RKO (cell line): ENCODE results near the gene PRKCQ.
"Not testable (repeated sequence)": the region's sequence is repeated elsewhere in the genome, so short reads cannot be mapped to it uniquely, and the experiment has no call there.

Experiments used
- DNase-seq: peaks from one replicate; pipeline ENCODE4 v3.0.0-alpha.2; 2016; ENCODE audit warnings: low spot score

The PRKCQ gene

DNA sequence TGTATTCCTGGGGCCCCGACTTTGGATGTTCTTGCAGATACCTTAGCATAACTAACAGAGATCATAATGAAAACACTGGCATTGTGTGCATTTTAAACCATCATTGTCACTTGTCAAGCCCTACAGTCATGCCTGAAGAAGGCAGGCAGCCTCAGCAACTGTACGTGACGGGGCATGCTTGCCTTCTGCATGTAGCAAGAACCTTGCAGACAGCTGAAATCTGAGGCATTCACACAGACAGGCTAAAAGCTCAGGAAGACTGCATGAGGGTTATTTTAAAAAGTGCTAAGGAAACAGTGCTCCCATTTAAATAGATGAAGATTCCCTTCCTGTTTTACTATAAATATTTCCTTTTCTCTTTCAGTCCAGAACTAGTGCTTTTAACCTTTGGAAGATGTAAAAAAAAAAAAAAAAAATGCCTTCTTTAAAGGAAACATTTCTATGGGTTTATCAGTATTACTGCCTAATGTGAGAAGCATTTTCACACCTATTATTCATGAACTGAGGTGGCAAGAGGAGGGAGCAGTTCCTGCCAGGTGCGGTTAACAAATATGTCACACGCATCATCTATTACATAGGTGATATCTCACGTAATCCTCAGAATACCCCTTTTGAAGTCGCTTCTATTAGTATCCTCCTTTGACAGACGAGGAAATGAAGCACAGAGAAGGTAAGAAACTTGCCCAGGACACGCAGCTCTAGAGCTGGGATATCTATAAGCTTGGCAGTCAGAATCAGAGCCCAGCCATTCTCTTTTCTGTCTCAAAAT is 88.1 kb downstream of the PRKCQ start:
- no peak for DNase-seq

DNA sequence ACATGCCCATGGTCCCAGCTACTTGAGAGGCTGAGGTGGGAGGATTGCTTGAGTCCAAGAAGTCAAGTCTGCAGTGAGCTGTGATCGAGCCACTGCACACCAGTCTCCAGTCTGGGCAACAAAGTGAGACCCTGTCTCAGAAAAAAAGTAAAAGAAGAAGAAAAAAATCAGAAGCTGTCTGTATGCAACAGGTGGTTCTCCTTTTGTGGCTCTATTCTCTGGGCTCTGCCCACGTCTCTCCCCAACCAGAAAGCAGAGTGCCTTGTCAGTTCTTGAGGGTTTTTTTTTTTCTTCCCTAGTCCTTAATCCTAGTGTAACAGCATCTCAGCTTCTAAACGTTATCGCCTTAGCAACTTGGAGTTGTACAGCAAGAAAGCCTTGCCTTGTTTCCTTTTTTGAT is 89.5 kb downstream of the PRKCQ start:
- DNase-seq, result no peak

DNA sequence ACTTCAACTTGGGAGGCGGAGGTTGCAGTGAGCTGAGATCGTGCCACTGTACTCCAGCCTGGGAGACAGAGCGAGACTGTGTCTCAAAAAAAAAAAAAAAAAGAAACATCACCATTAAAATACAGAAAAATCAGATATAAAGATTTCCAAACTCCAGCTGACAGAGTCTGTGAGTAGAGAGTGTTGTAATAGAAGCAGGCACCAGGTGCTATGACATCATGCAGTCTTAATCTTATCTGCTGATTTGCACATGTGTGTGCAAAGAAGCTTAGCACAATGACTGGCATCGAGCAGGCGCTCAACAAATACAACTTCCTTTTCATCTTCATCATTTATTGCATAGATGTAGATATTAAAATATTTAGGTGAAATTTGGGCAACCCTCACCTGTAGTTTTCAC is 92.2 kb downstream of the PRKCQ start:
- DNase-seq, result no peak

DNA sequence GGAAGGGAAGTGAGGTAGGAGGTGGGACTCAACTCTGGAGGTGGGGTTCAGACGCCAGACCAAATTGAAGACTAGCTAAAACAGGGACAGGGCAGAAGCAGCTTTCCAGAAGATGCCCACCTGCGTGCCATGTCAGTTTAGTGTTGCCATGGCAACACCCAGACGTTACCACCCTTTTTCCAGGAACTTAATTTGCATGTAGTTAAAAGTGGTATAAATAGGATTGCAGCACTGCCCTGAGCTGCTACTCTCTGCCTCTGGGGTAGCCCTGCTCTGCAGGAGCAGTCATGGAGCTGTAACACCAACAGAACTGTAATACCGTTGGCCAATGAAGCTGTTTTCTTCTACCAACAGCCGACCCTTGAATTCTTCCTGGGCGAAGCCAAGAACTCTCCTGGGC is 93.8 kb downstream of the PRKCQ start:
- no peak for DNase-seq

DNA sequence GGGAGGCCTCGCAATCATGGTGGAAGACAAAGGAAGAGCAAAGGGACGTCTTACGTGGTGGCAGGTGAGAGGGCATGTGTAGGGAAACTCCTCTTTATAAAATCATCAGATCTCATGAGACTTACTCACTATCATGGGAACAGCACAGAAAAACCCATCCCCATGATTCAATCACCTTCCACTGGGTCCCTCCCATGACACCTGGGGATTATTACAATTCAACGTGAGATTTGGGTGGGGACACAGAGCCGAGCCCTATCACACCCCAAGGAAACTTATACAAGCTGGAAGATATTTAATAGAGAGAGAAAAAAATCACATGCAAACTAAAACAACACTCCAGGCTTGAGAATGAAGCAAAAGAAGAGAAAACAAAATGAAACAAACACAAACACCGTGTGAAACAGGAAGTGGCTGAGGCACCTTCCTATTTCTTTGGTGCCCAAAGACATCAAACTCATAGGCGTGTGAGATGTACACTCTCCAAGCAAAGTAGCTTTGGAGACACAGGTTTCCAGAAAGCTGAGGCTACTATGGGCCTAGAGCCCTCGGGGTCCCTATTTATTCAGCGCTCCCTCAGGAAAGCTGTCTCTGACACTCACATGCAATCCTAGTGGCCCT is 97.2 kb downstream of the PRKCQ start:
- DNase-seq, result no peak

DNA sequence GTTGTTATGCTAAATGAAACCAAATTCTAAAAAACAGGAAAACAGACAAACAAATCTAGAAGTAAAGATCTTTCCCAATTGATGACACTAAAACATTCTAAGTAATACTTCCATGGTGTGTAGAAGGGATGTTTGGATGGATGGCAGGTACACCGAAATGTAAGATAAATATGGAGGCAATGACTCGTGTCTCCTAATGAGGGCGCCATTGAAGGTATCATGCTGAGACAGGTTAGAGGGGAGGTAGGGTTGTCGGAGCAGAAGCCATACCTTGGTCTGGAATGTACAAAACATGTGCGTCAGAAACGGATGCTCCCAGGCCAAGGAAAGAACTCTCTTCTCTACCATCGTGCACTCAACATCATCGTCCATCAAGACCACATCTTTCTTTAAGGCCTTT is 101.4 kb downstream of the PRKCQ start:
- DNase-seq, result no peak

DNA sequence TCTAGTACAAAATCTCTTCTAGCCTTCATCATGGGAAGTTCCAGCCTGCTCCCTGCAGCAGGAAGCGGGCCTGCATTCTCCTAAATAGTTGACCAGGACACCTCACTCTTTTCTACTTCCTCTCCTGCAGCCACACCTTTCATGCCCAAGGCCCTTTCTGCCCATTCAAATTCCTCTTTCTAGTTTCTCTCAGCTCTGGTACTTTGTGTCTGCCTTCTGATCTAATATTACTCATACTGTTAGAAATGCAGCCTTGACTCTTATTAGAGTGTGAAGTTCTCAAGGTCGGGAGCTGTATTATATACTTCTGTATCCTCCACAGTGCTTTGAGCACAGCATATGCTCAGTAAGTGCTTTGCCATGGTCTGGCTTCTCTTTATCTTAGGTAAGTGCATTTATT is 103.1 kb downstream of the PRKCQ start:
- DNase-seq, result no peak

DNA sequence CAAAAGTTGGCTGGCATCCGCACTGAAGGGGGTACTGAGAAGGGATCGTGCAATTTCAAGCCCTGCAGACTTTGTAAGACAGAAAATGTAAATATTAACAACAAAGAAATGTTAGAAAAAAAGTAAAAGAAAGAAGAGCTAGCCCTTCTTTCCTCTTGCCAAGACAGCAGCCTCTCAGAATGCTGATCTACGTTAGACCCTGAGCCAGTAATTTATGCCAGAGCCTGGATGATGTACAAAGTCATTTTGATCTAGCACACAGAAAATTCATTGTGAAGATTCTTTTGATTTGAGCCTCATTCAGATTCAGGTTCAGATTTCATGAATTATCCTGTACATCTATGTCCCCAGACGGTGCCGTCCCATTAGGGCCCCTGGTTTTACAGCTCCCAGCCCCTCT is 105.2 kb downstream of the PRKCQ start:
- DNase-seq, result no peak

DNA sequence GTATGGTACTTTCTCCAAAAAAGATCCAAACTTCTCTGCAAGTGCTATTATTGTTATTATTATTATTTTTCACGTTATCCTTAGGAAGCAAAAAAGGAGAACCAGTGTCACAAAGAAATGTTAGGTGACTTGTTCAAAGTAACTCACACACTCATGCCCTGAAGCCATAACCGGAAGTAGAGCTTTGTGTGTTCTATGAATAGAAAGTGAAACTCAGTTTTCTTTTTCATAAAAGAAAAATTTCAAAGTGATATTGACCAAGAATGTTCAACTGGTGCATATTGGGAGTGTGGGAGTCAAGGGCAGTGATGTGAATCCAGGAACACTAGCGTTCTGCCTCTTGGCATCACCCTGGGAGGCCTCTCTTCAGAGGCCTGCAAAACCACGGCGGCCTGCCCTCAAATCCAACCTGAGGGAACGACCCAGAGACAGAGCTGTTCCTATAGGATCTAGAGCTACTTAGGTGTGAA is 106.1 kb downstream of the PRKCQ start:
- DNase-seq, result no peak

DNA sequence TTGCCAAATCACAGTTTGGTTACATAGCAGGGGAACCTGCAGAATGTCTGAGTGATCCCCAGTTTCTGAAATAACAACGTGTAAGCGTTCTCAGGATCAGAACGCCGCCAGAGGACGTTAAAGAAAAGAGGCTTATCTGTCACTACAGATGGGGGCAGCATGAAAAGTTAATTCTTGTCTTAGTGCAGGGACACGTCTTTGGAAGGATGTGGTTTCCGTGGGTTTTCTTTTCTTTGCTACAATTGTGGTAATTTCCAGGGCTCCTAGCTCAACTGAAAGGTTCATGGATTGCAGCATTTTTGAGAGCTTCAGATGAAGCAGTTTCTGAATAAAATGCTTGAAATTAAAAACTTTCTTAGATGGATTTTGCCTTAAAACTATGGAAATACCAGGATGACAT is 106.6 kb downstream of the PRKCQ start:
- no peak for DNase-seq

DNA sequence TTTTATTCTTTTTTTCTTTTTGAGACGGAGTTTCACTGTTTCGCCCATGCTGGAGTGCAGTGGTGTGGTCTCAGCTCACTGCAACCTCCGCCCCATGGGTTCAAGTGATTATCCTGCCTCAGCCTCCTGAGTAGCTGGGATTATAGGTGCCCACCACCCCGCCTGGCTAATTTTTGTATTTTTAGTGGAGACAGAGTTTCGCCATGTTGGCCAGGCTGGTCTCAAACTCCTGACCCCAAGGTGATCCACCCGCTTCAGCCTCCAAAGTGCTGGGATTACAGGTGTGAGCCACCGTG is 107.4 kb downstream of the PRKCQ start:
- not testable (repeated sequence) for DNase-seq

DNA sequence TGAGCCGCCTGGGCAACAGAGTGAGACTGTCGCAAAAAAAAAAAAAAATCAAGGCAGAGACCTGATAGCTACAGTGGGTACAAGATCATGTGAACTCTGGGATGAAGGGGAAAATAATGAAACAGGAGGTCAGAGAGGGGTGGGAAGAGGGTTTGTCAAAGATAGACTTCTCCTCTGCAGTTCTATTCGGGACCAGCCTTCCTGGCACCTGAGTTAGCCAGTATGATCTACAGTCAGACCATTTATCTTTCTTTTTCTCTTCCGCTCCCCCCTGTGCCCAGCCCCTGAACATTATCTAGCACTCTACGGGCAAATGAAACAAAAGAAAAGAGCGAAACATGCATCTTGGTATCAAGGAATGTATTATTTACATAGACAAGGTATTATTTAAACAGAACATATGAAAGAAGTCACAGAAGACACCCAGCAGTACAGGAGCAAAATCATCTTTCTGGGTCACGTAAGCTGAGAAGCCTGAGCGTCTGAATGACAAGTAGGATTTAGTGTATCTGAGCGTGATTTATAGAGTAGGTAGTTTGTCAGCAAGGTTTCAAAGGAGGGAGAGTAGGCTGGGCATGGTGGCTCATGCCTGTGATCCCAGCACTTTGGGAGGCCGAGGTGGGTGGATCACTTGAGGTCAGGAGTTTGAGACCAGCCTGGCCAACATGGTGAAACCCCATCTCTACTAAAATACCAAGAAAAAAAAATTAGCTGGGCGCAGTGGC is 109.0 kb downstream of the PRKCQ start:
- DNase-seq, result no peak

DNA sequence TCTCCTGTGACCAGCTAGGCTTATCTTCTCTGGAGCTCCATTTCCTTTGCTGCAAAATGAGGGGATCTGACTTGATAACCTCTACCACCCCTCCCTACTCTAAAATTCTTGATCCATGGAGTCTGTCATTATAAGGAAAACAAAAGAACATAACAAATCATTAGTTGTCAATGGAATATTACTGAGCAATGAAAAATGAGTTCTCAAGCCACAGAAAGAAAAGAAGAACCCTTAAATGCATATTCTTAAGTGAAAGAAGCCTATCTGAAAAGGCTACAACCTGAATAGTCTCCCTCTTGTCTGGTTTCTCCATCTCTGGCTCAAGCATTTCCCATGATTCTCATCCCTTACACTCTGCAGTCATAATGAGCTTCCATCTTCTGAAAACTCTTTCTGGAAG is 110.4 kb downstream of the PRKCQ start:
- no peak for DNase-seq

DNA sequence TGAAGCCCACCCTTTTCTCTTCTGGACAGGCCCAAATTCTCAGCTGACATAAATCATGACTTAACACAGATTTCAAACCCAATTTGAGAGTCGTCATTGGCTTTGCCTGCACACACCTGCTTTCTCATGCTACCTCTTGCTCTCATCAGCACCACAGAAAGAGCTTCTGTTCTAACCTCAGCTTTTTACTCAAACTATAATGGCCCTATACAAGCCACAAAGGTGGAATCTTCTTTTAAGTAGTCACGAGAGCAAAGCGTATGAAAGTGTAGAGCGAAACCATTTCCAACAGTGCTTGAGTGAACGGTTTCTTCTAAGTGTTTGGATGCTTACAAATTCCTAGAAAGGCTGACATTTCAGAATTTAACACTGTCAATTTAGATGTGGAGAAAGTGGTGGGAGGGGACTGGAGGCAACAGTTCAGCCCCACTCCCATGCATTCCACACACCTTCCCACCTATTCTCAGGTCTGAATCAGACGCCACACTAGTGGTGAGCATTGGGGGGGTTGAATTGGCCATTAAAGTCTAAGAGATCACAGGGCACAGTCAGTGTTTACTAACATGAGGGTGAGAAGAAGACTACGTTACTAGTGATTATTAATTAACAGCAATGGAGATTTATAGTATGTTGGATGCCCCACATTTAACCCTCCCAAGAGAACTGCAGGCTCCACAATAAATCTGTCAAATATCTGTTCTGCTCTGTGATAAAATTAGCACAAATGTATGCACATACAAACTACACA is 114.0 kb downstream of the PRKCQ start:
- DNase-seq, result no peak

DNA sequence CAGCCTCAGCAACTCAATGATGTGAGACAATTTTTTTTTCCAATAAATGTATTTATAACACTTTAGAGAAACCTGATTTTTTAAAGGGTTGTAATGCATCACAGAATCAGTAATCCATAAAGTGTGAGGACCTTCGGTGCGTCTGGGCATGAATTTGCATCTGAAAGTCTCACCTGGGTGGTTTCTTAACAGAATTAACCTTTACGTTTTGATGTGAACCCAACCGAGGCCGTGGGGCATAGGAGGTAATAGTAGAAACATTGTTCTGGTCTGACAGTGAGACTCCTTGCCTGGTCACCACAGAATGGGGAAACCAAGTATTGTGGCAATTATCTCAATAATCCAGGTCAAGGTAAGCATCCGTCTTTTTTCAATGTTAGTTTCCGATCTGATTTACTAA is 114.6 kb downstream of the PRKCQ start:
- DNase-seq, result no peak

DNA sequence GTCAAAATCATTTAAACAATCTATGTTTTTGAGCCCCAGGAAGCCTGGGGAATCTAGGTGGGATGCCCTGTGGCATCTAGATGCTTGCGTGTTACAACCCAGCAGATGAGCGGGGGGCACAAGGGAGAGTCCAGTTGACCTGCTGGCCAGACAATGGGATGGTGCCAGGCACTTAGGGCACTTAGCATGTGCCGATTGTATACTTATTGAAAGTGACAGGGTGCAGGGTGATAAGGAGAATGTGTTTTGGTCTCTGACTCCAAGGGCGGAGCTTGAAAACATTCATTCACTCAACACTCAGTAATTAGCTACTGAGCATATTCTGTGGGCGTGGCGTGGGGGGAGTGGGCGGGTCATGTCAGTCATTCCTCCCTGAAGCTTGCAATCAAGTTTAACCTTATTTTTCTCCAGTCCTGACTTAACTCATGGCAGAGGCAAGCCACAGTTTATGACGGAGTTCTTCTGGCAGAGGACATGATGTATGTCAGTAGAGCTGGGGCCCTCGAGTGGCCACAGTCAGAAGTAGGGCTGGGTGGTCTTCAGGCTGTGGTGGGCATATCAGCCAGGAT is 115.1 kb downstream of the PRKCQ start:
- no peak for DNase-seq

DNA sequence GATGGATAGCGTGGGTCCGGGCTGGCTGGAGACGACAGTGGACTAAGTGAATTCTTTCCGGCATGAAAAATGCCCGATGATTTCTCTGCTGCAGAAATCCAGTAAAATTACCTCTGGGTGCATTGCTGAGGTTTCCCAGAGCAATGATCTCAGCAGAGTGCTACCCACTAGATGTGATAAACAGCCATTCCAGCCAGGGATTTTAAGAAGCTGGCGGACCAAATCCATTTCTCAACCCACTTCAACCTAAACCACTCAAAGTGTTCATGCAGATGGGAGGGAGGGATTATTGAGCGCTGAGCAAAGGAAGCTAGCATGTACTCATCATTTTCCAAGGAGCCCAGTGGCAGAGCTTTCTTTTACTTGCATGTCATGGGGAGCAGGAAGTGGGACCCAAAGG is 116.7 kb downstream of the PRKCQ start:
- no peak for DNase-seq

DNA sequence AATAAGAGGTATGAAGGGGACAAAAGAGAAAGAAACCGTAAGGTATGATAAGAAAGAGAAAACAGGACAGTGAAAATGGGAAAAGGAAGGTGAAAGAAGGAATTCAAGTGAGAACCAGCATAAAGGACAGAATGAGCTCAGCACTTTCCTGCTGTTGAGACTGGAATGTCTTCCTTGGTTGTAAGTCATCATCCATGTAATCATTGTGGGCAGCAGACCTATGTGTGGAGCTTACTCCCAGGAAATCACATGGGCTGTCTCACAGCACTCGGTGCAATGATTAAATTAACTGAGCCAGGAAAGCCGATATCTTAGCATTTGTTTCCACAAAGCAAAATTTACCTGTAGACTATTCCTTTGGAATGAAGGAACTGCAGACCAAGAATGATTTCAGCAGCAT is 118.1 kb downstream of the PRKCQ start:
- DNase-seq, result no peak

DNA sequence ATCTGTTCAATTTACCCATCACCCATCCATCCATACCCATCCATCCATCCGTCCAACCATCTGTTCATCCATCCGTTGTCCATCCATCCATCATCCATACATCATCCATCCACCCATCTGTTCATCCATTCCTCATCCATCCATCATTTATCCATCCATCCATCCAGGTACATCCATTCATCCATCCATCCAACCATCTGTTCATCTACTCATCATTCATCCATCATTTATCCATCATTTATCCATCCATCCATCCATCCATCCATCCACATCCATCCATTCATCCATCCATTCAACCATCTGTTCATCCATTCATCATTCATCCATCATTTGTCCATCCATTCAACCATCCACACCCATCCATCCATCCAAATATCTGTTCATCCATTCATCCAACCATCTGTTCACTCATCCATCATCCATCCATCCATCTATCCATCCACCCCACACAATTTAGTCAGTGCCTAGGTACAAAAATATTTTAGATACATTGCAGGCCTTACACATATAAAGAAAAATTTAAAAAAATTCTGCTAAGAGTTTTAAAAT is 119.1 kb downstream of the PRKCQ start:
- DNase-seq, result no peak

DNA sequence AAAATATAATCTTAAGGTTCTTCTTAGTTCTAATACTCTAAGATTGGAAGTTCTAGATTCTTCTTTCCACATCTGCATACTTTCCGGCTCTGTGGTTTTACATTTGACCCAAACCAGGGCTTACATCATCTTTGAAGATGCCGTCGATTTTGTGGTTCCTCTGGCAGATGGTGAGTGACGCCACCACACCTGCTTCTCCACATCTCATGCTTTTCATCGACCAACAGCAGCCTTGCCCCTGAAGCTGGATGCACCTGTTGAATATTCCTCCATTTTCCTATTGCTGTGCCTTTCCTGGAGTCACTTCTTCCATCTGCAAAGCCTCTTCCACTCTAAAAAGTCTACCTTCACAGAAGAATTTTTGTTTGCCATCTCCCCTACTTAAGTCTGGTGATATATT is 121.3 kb downstream of the PRKCQ start:
- no peak for DNase-seq

DNA sequence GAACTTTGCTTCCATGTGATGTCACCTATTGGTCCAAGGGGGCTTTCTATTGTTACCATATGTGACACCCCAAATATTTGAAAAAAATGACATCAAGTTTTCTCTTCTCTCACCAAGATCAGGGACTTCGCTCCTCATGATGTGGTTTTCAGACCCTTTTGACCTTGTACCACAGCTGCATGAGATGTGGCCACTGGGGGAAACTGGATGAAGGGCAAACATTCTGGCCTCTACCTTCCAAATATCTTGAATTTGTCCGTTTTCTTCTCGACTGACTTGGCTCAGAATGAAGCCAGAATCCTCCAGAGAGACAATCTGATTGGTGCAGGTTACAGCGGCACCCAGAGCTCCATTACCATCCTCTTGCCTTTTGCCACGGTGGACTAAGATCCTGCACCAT is 122.7 kb downstream of the PRKCQ start:
- no peak for DNase-seq

DNA sequence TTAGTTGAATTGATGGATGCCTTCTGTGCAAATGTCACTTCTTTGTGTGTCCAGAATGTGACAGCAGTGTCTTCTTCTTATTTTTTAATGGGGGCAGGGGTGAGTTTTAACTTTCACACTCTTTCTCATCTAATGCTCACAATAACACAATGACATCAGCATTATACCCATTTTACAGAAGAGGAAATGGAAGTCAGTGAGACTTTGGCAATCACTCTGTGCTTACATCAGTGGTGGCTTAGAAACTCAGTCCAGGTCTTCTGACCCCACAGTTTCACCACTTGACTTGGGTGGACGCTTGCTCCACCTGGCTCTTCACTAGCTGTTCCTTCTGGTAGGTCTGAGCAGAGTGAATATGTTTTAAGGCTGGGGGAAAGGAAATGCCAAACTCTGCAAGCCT is 124.0 kb downstream of the PRKCQ start:
- DNase-seq, result no peak
